Measurements from ENCODE around the gene STT3A.

STT3A gene

GRCh38 chr11:125663910-125664309 is 71.3 kb downstream of the STT3A start:
- no peak for DNase-seq
- Mint-ChIP-seq H3K27ac (peak overlapping the region; percentile 15), H3K4me3 (no peak overlapping the region), H3K9me3 (peaks cover 21% of the 10 kb centered on the region), H3K36me3 (ENCODE audit: low read depth) (peaks cover 90% of the 10 kb centered on the region), H3K4me1 (ENCODE audit: low read depth) (peaks cover 15% of the 10 kb centered on the region), H3K27me3 (no peaks in the 10 kb centered on the region)

GRCh38 chr11:125667151-125667550 is 74.5 kb downstream of the STT3A start:
- Mint-ChIP-seq H3K27ac (no peak overlapping the region), H3K27me3 (no peaks in the 10 kb centered on the region), H3K4me3 (no peak overlapping the region), H3K9me3 (peaks cover 21% of the 10 kb centered on the region), H3K36me3 (ENCODE audit: low read depth) (peaks cover 69% of the 10 kb centered on the region), H3K4me1 (ENCODE audit: low read depth) (peaks cover 18% of the 10 kb centered on the region)
- DNase-seq, result no peak

GRCh38 chr11:125670172-125670571 is 77.5 kb downstream of the STT3A start:
- Mint-ChIP-seq H3K36me3 (ENCODE audit: low read depth) (peaks cover 39% of the 10 kb centered on the region), H3K27me3 (no peaks in the 10 kb centered on the region), H3K27ac (no peak overlapping the region), H3K9me3 (peaks cover 14% of the 10 kb centered on the region), H3K4me1 (ENCODE audit: low read depth) (peaks cover 3% of the 10 kb centered on the region), H3K4me3 (no peak overlapping the region)
- no peak for DNase-seq

- DNase-seq, result no peak
- no peak overlapping the region for H3K27ac Mint-ChIP-seq
- H3K27me3 Mint-ChIP-seq, result no peaks in the 10 kb centered on the region
- H3K36me3 Mint-ChIP-seq (ENCODE audit: low read depth), result peaks cover 34% of the 10 kb centered on the region
- peaks cover 6% of the 10 kb centered on the region for H3K9me3 Mint-ChIP-seq
- no peak overlapping the region for H3K4me3 Mint-ChIP-seq
- H3K4me1 Mint-ChIP-seq (ENCODE audit: low read depth), result peaks cover 3% of the 10 kb centered on the region
Observed at GRCh38 chr11:125671561-125671960, 78.9 kb downstream of the STT3A start.

Measured in activated T-cell treated with anti-CD3 and anti-CD28 coated beads, Interleukin-2, amount 50 U/mL, for 24 hours (primary cell).